GM12892 (cell line): ENCODE results near the gene DES.
A peak's percentile ranks its signal among the peaks of the same experiment; 100 is the strongest.
"Not testable (repeated sequence)": the region's sequence is repeated elsewhere in the genome, so short reads cannot be mapped to it uniquely, and the experiment has no call there.

Experiments used
- DNase-seq: peaks from one replicate; pipeline ENCODE4 v3.0.0; 2011; ENCODE audit not compliant: insufficient read length
- FAIRE-seq: peaks from 2 replicates; lab custom pipeline; 2011; peaks lifted over from hg19 to GRCh38; lab: Jason Lieb, UNC
- POLR2A ChIP-seq: IDR thresholded peaks from 2 replicates; pipeline ENCODE4 v1.6.1; 2011; ENCODE audit warnings: low read depth, low read length, control low read depth
- POLR2AphosphoS5 ChIP-seq: IDR thresholded peaks from 2 replicates; pipeline ENCODE4 v1.6.1; 2011; ENCODE audit warnings: low read depth, low read length, control low read depth
- TAF1 ChIP-seq: IDR thresholded peaks from 2 replicates; pipeline ENCODE4 v1.6.1; 2011; ENCODE audit warnings: low read depth, mild to moderate bottlenecking, control low read depth, low read length, borderline replicate concordance

Gene DES

GRCh38 chr2:219402665-219403515 is 15.3 kb upstream of the DES start:
- peak; percentile 61 for DNase-seq
- TF ChIP-seq TAF1 (no peak), POLR2A (no peak)
- peak; percentile 87 for FAIRE-seq

- FAIRE-seq, result no peak
- no peak for DNase-seq
- no peak for TF ChIP-seq TAF1
- no peak for TF ChIP-seq POLR2AphosphoS5
- no peak for TF ChIP-seq POLR2A
Measured at GRCh38 chr2:219403861-219404260, 14.3 kb upstream of the DES start.

DNA sequence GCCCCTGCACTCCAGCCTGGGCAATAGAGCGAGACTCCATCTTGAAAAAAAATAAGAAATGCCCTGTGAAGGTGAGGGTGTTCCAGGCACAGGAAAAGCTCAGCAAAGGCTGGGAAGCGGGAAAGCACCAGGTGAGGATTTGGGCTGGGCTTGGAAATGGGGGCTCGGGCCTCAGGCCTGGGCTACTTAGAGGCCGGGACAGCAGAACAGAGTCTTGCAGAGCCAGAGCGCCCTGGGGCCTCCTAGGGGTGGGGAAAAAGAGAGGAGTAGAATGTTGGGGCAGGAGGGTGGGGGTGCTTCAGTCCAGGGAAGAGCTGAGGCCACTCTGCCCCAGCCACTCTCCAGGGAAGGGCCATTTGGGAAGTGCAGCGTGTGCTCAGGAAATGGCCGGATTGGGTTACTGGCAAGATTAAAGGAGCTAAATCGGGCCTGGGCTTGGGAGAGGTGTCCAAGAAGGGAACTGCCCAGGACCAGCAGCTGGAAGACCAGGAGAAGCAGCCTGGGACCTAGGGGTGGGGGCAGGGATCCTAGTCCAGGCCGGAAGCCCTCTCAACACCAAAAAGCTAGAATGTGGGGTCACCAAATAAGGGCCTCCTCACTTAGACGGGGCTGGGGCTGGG is 13.8 kb upstream of the DES start:
- FAIRE-seq (no peak), DNase-seq (no peak)
- no peak for TF ChIP-seq POLR2A
- no peak for TF ChIP-seq POLR2AphosphoS5
- TF ChIP-seq TAF1, result no peak

GRCh38 chr2:219404954-219405353 is 13.2 kb upstream of the DES start:
- FAIRE-seq (no peak), DNase-seq (no peak)
- no peak for TF ChIP-seq TAF1
- TF ChIP-seq POLR2A, result no peak
- no peak for TF ChIP-seq POLR2AphosphoS5

DNA sequence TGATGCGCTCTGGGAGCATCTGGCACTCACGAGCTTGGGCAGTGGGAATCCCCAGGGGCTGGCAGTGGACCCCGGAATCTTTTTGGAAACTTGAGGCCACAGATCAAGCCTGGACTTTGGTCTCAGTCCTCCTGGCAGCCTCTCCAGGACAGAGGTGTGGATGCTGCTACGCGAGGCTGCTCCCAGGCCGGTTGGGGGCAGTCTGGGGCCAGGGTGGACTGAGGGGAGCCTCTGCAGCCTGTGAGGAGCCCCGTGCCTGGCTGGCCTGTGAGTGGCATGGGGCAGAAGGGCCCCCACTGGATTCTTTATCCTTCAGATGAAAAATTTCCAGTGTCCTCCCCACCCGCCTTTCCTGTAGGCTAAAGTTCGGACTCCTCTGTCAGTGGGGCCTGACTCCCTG is 12.7 kb upstream of the DES start:
- TF ChIP-seq POLR2AphosphoS5 (no peak), TAF1 (no peak), POLR2A (no peak)
- DNase-seq (no peak), FAIRE-seq (no peak)

- no peak for TF ChIP-seq POLR2AphosphoS5
- no peak for TF ChIP-seq TAF1
- DNase-seq, result no peak
- FAIRE-seq, result no peak
Measured at GRCh38 chr2:219405958-219406860, 12.0 kb upstream of the DES start.

DNA sequence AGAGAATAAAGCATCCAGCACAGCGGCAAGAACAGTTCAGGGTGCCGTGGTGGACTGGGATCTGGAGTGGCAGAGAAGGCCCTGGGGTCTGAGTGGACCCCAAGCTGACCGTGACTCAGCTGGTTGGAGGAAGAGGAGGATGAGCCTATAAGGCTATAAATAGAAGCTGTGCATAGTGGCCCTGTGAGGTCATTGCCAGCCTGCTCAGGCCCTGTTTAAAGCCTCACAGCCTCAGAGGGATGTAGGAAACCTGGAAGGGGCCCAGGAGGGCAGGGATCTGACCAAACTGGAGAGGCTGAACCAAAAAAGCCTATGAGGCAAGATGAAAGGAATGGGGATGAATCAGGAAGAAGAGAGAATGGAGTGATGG is 11.3 kb upstream of the DES start:
- no peak for DNase-seq
- TF ChIP-seq POLR2A (no peak), TAF1 (no peak)
- no peak for FAIRE-seq

DNA sequence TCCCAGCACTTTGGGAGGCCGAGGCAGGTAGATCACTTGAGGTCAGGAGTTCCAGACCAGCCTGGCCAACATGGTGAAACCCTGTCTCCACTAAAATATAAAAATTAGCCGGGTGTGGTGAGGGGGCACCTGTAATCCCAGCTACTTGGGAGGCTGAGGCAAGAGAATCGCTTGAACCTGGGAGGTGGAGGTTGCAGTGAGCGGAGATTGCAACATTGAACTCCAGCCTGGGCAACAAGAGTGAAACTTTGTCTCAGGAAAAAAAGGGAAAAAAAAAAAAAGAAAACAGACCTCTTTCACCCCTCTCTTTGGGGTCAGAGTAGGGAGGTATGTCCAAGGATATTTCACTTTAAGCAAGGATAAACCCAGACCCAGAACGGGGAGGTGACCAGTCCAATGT is 10.8 kb upstream of the DES start:
- not testable (repeated sequence) for FAIRE-seq, DNase-seq

GRCh38 chr2:219408204-219408603 is 10.0 kb upstream of the DES start:
- DNase-seq, result no peak
- no peak for FAIRE-seq

GRCh38 chr2:219408631-219409030 is 9.5 kb upstream of the DES start:
- TF ChIP-seq POLR2A (no peak), POLR2AphosphoS5 (no peak), TAF1 (no peak)
- DNase-seq (no peak), FAIRE-seq (no peak)

More at GRCh38 chr2:219408204-219408603, 10.0 kb upstream of the DES start:
- TF ChIP-seq POLR2A, result no peak
- TF ChIP-seq POLR2AphosphoS5, result no peak
- TF ChIP-seq TAF1, result no peak

GRCh38 chr2:219409619-219410018 is 8.6 kb upstream of the DES start:
- FAIRE-seq (no peak), DNase-seq (no peak)
- TF ChIP-seq POLR2A (no peak), POLR2AphosphoS5 (no peak), TAF1 (no peak)
